Osteoblast (primary cell): ENCODE measurements around the gene HIF3A. TPM values are rescaled to one million over a fixed set of nuclear protein-coding genes. Genes with fewer than 3 reads are reported as not detected.
A peak's percentile ranks its signal among the peaks of the same experiment; 100 is the strongest.
"Not testable (repeated sequence)": the region's sequence is repeated elsewhere in the genome, so short reads cannot be mapped to it uniquely, and the experiment has no call there.

ENCODE experiments used
- DNase-seq: peaks from one replicate; pipeline ENCODE4 v3.0.0; 2011; ENCODE audit warnings: low spot score, mixed read lengths; ENCODE audit not compliant: insufficient read length; ENCODE audit errors: missing footprints
- H2AFZ ChIP-seq: 2 replicates; pipeline ENCODE4 v1.6.0; 2011; ENCODE audit warnings: mild to moderate bottlenecking, low read length
- H3K27ac ChIP-seq: 2 replicates; pipeline ENCODE4 v1.5.1; 2011; ENCODE audit warnings: mild to moderate bottlenecking, low read depth, low read length, moderate library complexity
- H3K27me3 ChIP-seq: 2 replicates; pipeline ENCODE4 v1.6.0; 2012; ENCODE audit warnings: mild to moderate bottlenecking, control low read depth, inconsistent platforms, low read length, moderate library complexity; ENCODE audit not compliant: insufficient read depth
- H3K36me3 ChIP-seq: 2 replicates; pipeline ENCODE4 v1.5.1; 2011; ENCODE audit warnings: mild to moderate bottlenecking, low read length, control low read depth, moderate library complexity; ENCODE audit not compliant: insufficient read depth
- H3K4me1 ChIP-seq: 2 replicates; pipeline ENCODE4 v1.5.1; 2011; ENCODE audit warnings: mild to moderate bottlenecking, low read length, control low read depth, moderate library complexity; ENCODE audit not compliant: insufficient read depth
- H3K4me2 ChIP-seq: 2 replicates; pipeline ENCODE4 v1.6.0; 2011; ENCODE audit warnings: mild to moderate bottlenecking, low read length; ENCODE audit not compliant: insufficient read depth
- H3K4me3 ChIP-seq: fragments of 200-600 bp; sonication (generic); 3 replicates; pipeline ENCODE4 v1.5.1; 2012; ENCODE audit warnings: mild to moderate bottlenecking, low read length, inconsistent platforms; ENCODE audit not compliant: insufficient read depth
- H3K79me2 ChIP-seq: 2 replicates; pipeline ENCODE4 v1.6.0; 2012; ENCODE audit warnings: mild to moderate bottlenecking, low read length, control low read depth, inconsistent platforms; ENCODE audit not compliant: insufficient read depth
- H3K9me3 ChIP-seq: 2 replicates; pipeline ENCODE4 v1.5.1; 2011; ENCODE audit warnings: low read depth, low read length, control low read depth
- H4K20me1 ChIP-seq: 2 replicates; pipeline ENCODE4 v1.6.0; 2012; ENCODE audit warnings: mild to moderate bottlenecking, low read length, control low read depth; ENCODE audit not compliant: insufficient read depth
- total RNA-seq: library from RNA; depleted of rRNA; stranded (reverse); fragments of >200 nt; gene quantifications from 2 replicates; pipeline ENCODE4 v1.2.3, GENCODE V29; 2012
- TF ChIP-seq, protein P1 (sequence below): IDR thresholded peaks from 2 replicates; pipeline ENCODE4 v1.5.1; 2011; ENCODE audit warnings: mild to moderate bottlenecking, low read depth, low read length, moderate library complexity; ENCODE audit errors: extremely low read depth

The HIF3A gene
- total RNA-seq, 1 donor, result not detected

- H3K4me2 ChIP-seq, result no peak overlapping the region
- no peak for DNase-seq
- H4K20me1 ChIP-seq, result peaks cover 23% of the 10 kb centered on the region
- H3K79me2 ChIP-seq, result peaks cover 30% of the 10 kb centered on the region
- peak overlapping the region; percentile 85 for H3K27ac ChIP-seq
- H3K27me3 ChIP-seq, result no peaks in the 10 kb centered on the region
- H3K9me3 ChIP-seq, result no peaks in the 10 kb centered on the region
- H3K4me1 ChIP-seq, result peaks cover 40% of the 10 kb centered on the region
- no peak overlapping the region for H3K4me3 ChIP-seq
- TF ChIP-seq, protein P1, sequence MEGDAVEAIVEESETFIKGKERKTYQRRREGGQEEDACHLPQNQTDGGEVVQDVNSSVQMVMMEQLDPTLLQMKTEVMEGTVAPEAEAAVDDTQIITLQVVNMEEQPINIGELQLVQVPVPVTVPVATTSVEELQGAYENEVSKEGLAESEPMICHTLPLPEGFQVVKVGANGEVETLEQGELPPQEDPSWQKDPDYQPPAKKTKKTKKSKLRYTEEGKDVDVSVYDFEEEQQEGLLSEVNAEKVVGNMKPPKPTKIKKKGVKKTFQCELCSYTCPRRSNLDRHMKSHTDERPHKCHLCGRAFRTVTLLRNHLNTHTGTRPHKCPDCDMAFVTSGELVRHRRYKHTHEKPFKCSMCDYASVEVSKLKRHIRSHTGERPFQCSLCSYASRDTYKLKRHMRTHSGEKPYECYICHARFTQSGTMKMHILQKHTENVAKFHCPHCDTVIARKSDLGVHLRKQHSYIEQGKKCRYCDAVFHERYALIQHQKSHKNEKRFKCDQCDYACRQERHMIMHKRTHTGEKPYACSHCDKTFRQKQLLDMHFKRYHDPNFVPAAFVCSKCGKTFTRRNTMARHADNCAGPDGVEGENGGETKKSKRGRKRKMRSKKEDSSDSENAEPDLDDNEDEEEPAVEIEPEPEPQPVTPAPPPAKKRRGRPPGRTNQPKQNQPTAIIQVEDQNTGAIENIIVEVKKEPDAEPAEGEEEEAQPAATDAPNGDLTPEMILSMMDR, result no peak
- H3K36me3 ChIP-seq, result peaks cover 22% of the 10 kb centered on the region
- no peak overlapping the region for H2AFZ ChIP-seq
Observed at GRCh38 chr19:46374536-46375475, 78.0 kb downstream of the HIF3A start.

DNA sequence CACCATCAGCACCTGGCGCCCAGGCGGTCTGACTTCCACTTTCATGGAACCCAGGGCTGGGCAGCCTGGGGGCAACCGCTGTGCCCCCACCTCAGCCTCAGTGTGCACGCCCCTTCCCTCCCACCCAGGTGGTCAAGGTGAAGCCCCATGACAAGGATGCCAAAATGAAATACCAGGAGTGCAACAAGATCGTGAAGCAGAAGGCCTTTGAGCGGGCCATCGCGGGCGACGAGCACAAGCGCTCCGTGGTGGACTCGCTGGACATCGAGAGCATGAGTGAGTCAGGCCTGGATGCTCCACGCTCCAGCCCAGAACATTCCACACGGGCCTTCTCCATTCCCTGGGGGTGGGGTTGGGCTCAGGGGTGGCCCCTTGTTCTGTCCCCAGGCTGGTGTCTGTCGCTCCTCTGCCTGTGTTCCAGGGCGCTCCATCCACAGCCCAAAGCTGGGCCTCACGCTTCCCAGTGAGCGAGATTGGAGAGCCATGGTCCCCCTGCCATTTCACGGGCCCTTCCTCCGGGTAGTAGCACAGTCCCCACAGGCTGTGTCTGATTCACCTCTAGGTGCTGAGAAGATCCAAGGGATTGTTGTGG lies 78.7 kb downstream of the HIF3A start:
- H3K9me3 ChIP-seq, DNase-seq, H3K27me3 ChIP-seq, H3K27ac ChIP-seq, H2AFZ ChIP-seq, H3K4me3 ChIP-seq, H3K4me2 ChIP-seq: not testable (repeated sequence)
- peaks cover 40% of the 10 kb centered on the region for H3K4me1 ChIP-seq
- H4K20me1 ChIP-seq, result peaks cover 23% of the 10 kb centered on the region
- H3K79me2 ChIP-seq, result peaks cover 31% of the 10 kb centered on the region
- peaks cover 19% of the 10 kb centered on the region for H3K36me3 ChIP-seq

DNA sequence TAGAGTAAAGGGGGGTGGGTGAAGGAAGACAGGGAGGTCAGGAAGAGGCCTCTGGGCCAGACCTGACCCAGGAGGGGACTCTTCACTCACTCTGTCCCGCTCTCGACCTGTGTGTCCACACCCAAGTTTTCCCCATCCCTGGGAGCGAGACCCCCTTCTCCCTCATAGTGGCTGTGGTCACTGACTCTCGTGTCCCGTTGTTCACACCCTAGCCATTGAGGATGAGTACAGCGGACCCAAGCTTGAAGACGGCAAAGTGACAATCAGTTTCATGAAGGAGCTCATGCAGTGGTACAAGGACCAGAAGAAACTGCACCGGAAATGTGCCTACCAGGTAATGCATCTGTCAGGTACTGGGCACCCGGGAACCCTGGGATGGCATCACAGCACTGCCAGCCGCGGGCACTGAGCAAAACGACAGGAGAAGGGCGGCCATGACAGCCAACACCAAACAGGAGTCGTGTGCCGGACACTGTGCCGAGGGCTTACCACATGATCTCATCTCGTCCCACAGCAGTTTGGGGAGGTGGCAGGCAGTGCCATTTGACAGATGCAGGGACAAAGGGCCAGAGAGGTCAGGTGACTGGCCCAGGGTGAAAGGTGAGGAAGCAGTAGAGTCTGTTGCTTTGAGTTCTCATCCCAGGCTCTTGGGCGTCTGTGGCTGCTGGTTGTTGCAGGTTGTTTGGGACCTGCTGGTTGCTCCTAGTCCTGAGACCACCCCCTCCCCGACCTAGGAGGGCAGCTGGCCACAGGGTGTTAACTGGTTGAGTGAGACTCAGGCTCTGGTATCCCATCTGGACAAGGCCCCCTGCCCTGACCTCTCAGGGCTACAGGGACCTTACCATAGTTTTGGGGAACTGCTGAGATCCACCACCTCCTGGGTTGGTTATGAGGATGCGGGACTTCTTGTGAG lies 79.7 kb downstream of the HIF3A start:
- no peak overlapping the region for H3K4me2 ChIP-seq
- no peaks in the 10 kb centered on the region for H3K9me3 ChIP-seq
- no peaks in the 10 kb centered on the region for H3K27me3 ChIP-seq
- H3K27ac ChIP-seq, result no peak overlapping the region
- peaks cover 39% of the 10 kb centered on the region for H3K4me1 ChIP-seq
- peaks cover 29% of the 10 kb centered on the region for H3K79me2 ChIP-seq
- peaks cover 19% of the 10 kb centered on the region for H4K20me1 ChIP-seq
- no peak overlapping the region for H2AFZ ChIP-seq
- no peak for DNase-seq
- no peak overlapping the region for H3K4me3 ChIP-seq
- TF ChIP-seq, protein P1, result no peak
- H3K36me3 ChIP-seq, result peaks cover 14% of the 10 kb centered on the region

GRCh38 chr19:46378268-46378667 lies 81.4 kb downstream of the HIF3A start:
- H4K20me1 ChIP-seq, result peaks cover 11% of the 10 kb centered on the region
- H3K4me1 ChIP-seq, result peaks cover 24% of the 10 kb centered on the region
- TF ChIP-seq, protein P1, result no peak
- peaks cover 23% of the 10 kb centered on the region for H3K79me2 ChIP-seq
- H3K27me3 ChIP-seq, result no peaks in the 10 kb centered on the region
- H3K27ac ChIP-seq, result peak overlapping the region; percentile 68
- no peak overlapping the region for H2AFZ ChIP-seq
- peaks cover 25% of the 10 kb centered on the region for H3K36me3 ChIP-seq
- DNase-seq, result peak; percentile 90
- H3K4me3 ChIP-seq, result no peak overlapping the region
- no peaks in the 10 kb centered on the region for H3K9me3 ChIP-seq
- peak overlapping the region; percentile 41 for H3K4me2 ChIP-seq
